Activated T-cell treated with anti-CD3 and anti-CD28 coated beads, Interleukin-2, amount 50 U/mL, for 72 hours (primary cell): Measurements from ENCODE around the gene DDX10. TPM values are rescaled to one million over a fixed set of nuclear protein-coding genes. Genes with fewer than 3 reads are reported as not detected.

Source experiments
- ATAC-seq, 2 donors: fragments of 150-1000 bp; cut with Tn5 transposase; replicated peaks in 1 of 2; 2 replicates each; pipeline ENCODE4 v1.10.0; 2021; ENCODE audit warnings: moderate library complexity in 2 of 2, mild to moderate bottlenecking in 1 of 2
- DNase-seq, 2 donors: peaks; one replicate each; pipeline ENCODE4 v3.0.0; 2021 to 2022; ENCODE audit warnings: mixed read lengths in 1 of 2
- H3K27ac Mint-ChIP-seq: one replicate; pipeline ENCODE4 v1.8.0; 2022; ENCODE audit warnings: mild to moderate bottlenecking, moderate library complexity, mixed read lengths
- H3K27me3 Mint-ChIP-seq: one replicate; pipeline ENCODE4 v1.8.0; 2022; ENCODE audit warnings: low read depth, mixed read lengths
- H3K36me3 Mint-ChIP-seq, 2 donors: one replicate each; pipeline ENCODE4 v1.8.0; 2022; ENCODE audit warnings: mixed read lengths in 2 of 2, mild to moderate bottlenecking in 1 of 2; ENCODE audit not compliant: insufficient read depth in 2 of 2
- H3K4me1 Mint-ChIP-seq: one replicate; pipeline ENCODE4 v1.8.0; 2022; ENCODE audit warnings: low read depth, mixed read lengths
- H3K4me3 Mint-ChIP-seq, 2 donors: one replicate each; pipeline ENCODE4 v1.8.0; 2022; ENCODE audit warnings: mild to moderate bottlenecking in 2 of 2, mixed read lengths in 2 of 2, moderate library complexity in 2 of 2
- H3K9me3 Mint-ChIP-seq, 2 donors: one replicate each; pipeline ENCODE4 v1.8.0; 2022; ENCODE audit warnings: mixed read lengths in 2 of 2
- total RNA-seq, 2 donors: library from RNA; stranded (reverse); gene quantifications; one replicate each; pipeline ENCODE4 v1.2.3, GENCODE V29; 2022

Gene DDX10
- total RNA-seq, 2 donors from 2014 or later, result 24.9 to 32.7 TPM

DNA sequence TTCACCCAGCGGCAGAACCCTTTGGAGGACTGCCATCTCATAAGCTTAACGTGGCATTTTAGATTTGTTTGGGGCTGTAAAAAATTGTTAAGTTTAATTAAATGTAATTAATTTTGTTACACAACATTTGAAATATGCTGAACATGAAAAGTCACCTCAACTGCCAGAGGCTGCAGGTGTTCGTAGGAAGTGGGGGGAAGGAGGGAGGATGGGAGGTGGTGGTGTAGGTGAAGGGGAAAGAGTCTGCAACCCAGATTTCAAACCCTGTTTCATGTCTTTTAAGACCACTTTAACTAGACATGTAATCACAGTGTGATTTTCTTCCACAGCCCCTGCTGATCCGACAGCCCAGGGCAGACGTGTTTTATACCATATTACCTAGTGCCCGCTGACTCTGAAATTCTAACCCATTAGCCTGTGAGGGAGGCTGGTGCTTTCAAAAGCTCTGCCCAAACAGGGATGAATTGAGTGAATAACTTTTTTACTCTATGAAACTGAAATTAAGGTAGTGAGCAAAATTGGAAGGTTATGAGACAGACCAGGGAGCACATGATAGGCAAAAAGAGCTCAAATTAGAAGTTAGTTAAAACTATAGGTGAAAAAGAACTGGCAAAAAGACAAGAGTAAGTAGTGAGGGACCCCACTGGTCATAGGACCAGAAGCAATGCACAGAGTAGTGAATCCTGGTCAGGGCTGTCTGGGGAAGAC is 279.8 kb downstream of the DDX10 start:
- DNase-seq (no peak), ATAC-seq (peak in 1 of 2 donors; percentile 5)
- Mint-ChIP-seq H3K36me3 (peaks cover 10 to 23% of the 10 kb centered on the region in 2 donors), H3K9me3 (peaks cover 0 to 7% of the 10 kb centered on the region in 2 donors), H3K4me3 (no peak overlapping the region), H3K27me3 (no peaks in the 10 kb centered on the region), H3K4me1 (peaks cover 14% of the 10 kb centered on the region), H3K27ac (peak overlapping the region; percentile 26)

DNA sequence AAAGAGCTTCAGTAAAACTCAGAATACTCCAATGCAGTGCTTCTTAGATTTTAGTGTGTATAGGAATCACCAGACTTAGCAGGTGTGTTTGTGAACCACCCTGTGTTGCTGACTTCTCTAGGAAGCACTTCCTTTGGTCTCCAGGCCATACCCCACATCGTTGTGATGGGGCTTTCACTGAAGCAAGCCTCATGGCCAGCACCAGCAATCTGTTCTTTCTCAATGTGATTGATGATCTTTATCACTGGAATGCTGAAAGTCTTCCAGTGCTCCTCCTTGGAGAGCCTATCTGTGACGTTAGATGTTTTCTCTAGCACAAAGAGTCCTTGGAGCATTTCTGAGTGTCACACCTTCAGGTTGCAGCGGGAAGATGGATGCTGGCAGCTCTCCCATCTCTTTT is 280.5 kb downstream of the DDX10 start:
- ATAC-seq, result no peak

DNA sequence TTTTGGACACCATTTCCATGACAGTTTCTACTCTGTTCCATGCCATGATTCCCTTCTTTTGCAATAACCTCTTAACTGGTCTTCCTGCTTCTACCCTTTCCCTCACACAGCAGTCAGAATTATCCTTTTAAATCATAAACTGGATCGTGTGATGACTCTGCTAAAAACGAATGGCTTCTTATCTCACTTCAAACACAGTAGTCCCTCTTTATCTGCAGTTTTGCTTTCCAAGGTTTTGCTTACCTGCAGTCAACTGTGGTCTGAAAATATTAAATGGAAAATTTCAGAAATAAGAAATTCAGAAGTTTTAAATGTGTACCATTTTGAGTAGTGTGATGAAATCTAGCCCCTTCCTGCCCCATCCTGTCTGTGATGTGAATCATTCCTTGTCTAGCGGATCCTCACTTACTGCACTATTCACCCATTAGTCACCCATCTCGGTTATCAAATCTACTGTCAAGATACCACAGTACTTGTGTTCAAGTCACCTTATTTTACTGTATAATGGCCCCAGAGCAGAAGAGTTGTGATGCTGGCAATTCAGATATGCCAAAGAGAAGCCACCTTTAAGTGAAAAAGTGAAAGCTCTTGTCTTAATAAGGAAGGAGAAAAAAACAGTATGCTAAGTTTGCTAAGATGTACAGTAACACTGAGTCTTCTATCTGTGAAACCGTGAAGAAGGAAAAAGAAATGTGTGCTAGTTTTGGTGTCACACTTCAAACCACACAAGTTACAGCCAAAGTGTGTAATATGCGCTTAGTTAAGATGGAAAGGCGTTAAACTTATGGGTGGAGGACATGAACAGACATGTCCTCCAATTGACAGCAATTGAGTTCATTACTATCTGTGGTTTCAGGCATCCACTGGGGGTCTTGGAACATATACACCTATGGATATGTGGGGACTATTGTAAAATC is 283.0 kb downstream of the DDX10 start:
- peaks cover 9 to 12% of the 10 kb centered on the region in 2 donors for H3K36me3 Mint-ChIP-seq
- peak overlapping the region; percentile 18 for H3K27ac Mint-ChIP-seq
- peaks cover 14% of the 10 kb centered on the region for H3K4me1 Mint-ChIP-seq
- ATAC-seq, result peak; percentile 84 to 90
- DNase-seq, result peak in 1 of 2 donors; percentile 7
- no peak overlapping the region for H3K4me3 Mint-ChIP-seq
- peaks cover 6 to 9% of the 10 kb centered on the region in 2 donors for H3K9me3 Mint-ChIP-seq
- H3K27me3 Mint-ChIP-seq, result no peaks in the 10 kb centered on the region

More for the DNA sequence above, 280.5 kb downstream of the DDX10 start:
- H3K4me1 Mint-ChIP-seq, result peaks cover 14% of the 10 kb centered on the region
- H3K27ac Mint-ChIP-seq, result no peak overlapping the region
- no peak for DNase-seq
- H3K36me3 Mint-ChIP-seq, result peaks cover 9 to 21% of the 10 kb centered on the region in 2 donors
- H3K27me3 Mint-ChIP-seq, result no peaks in the 10 kb centered on the region
- H3K4me3 Mint-ChIP-seq, result no peak overlapping the region
- peaks cover 0 to 7% of the 10 kb centered on the region in 2 donors for H3K9me3 Mint-ChIP-seq

DNA sequence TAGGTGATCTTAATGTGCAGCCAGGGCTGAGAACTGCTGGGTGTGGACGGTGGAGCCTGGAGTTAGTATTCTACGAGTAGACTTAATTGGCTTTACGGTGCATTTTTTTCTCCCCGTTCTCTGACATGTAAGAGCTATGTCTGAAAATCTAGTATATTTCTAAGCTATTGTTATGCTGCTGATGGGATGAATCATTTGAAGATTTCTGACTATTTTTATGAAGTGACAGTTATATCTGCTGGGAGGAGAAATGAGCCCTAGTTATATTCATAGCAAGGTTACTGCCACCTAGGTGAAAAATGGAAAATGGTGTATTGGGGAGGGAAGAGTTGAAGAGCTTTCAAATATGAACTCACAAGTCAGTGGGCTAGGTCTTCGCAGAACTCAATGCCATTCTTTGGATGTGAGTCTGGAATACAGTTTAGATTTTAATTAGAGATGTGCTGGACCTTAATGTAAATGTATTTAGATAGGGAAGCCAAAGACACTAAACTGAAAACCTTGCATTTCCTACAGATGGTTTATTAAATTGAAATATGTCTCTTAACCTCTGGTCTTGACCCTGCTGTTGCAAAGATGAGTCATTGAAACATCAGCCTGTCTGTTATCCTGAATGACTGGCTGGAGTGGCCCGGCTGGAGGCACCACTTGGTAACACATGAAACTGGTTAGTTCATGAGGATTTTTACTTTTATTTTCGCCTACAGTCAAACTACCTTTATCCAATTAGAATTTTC is 293.7 kb downstream of the DDX10 start:
- DNase-seq (no peak), ATAC-seq (peak; percentile 53 to 58)
- H3K4me1 Mint-ChIP-seq, result peaks cover 17% of the 10 kb centered on the region
- no peak overlapping the region for H3K27ac Mint-ChIP-seq
- H3K4me3 Mint-ChIP-seq, result no peak overlapping the region
- H3K36me3 Mint-ChIP-seq, result no peaks in the 10 kb centered on the region
- H3K27me3 Mint-ChIP-seq, result no peaks in the 10 kb centered on the region
- H3K9me3 Mint-ChIP-seq, result peaks cover under 1 to 4% of the 10 kb centered on the region in 2 donors

DNA sequence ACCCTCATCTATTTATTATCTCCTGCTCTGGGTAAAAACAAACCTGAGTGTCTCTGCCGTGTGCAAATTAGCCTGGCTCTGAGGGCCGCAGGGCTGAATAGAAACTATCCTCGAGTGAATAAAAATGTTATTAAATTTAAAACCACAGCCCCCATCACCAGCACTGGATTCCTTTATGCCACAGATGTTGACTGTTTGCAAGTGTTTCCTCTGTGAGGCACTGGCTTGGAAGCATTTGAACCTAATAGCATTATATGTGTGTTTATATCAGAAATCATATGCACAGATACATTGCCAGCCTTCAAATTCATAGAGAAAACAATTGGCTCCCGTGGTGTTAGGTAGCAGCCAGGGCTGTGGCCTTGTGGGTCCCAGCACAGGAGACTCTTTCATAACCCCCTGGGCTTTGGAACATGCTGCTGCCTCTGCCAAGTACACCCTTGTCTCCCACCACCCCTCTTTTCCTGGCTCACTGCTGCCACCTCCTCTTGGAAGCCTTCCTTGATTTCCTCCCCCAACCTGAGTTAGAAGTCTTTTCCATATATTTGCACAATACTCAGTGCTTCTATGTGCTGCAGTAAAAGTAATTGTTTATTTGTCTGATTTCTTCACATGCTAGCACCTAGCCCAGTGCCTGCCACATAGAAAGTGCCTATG is 294.4 kb downstream of the DDX10 start:
- DNase-seq, result no peak
- Mint-ChIP-seq H3K4me3 (no peak overlapping the region), H3K27ac (no peak overlapping the region), H3K36me3 (no peaks in the 10 kb centered on the region), H3K4me1 (peaks cover 17% of the 10 kb centered on the region), H3K9me3 (peaks cover 0 to 4% of the 10 kb centered on the region in 2 donors), H3K27me3 (no peaks in the 10 kb centered on the region)
- no peak for ATAC-seq

DNA sequence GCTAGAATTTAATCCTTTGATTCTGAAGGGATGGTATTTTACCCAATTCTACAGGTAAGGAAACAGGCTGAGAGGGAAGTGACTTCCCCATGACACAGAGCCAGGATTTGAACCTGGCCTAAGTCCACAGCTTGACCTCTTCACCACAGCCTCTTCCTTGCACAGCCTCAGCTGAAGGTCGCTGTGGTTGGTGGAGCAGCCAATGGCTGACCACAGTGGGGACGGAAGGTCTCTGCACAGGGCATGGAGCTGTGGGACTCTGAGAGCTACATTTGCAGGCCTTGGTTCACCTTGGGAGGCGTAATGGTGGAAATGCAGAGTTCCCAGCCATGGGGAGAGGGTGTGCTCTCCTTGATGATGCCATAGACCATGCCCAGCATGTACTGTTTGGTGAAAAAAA is 295.0 kb downstream of the DDX10 start:
- Mint-ChIP-seq H3K9me3 (peaks cover 0 to 1% of the 10 kb centered on the region in 2 donors), H3K4me3 (no peak overlapping the region), H3K36me3 (no peaks in the 10 kb centered on the region), H3K4me1 (peaks cover 17% of the 10 kb centered on the region), H3K27ac (no peak overlapping the region), H3K27me3 (no peaks in the 10 kb centered on the region)
- ATAC-seq (no peak), DNase-seq (no peak)

DNA sequence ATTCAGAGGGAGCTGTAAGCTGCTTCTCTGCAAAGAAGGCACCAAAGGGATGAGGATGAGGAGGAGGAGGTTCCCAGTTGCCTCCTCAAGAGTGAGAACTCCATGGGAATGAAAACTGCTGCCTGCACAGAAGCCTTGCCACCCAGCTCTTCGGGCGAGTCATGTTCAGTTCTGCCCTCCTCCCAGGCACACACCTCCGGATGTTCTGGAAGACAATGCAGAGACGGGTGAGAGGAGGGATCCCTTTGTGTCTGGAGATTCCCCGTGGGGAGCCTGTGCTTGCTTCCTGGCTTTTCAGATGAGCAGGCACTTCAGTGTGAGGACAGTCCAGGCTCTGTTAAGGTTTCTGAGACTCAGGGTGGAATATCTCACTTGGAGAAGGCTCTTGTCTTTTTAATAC is 295.6 kb downstream of the DDX10 start:
- no peak overlapping the region for H3K4me3 Mint-ChIP-seq
- ATAC-seq (no peak), DNase-seq (no peak)
- peaks cover 17% of the 10 kb centered on the region for H3K4me1 Mint-ChIP-seq
- no peaks in the 10 kb centered on the region for H3K36me3 Mint-ChIP-seq
- H3K9me3 Mint-ChIP-seq, result no peaks in the 10 kb centered on the region
- no peak overlapping the region for H3K27ac Mint-ChIP-seq
- no peaks in the 10 kb centered on the region for H3K27me3 Mint-ChIP-seq

DNA sequence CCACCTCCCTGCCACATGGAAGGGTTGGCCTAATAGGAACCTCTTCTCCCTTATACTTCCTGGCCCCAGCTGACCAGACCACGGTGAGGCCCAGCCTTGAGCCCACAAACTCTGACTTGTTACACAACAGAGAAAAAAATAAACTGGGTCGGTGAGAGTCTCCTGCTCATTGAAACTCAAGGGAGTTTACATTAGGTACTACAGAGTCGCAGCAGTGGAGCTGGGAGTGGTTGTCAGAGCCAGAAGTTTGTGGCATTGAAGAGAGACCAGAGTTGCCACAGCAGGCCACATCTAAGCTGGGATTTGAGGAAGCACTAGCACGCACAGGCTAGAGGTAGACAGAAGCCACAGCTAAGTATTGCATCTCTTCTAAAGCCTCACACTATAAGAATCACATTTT is 296.2 kb downstream of the DDX10 start:
- H3K36me3 Mint-ChIP-seq, result no peaks in the 10 kb centered on the region
- ATAC-seq (peak in 1 of 2 donors; percentile 48), DNase-seq (no peak)
- H3K9me3 Mint-ChIP-seq, result no peaks in the 10 kb centered on the region
- no peaks in the 10 kb centered on the region for H3K27me3 Mint-ChIP-seq
- H3K4me1 Mint-ChIP-seq, result peaks cover 17% of the 10 kb centered on the region
- no peak overlapping the region for H3K4me3 Mint-ChIP-seq
- no peak overlapping the region for H3K27ac Mint-ChIP-seq

DNA sequence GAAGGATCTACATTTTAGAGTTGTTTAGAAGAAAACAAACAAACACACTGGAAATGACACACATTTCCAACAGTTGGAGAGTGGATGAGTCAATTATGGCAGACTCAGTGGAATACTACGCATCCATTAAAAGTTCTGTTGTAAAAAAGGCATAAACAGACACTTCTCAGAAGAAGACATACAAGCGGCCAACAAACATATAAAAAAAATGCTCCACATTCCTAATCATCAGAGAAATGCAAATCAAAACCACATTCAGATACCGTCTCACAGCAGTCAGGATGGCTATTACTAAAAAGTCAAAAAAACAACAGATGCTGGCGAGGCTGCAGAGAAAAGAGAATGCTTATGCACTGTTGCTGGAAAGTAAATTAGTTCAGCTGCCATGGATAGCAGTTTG is 298.2 kb downstream of the DDX10 start:
- DNase-seq (no peak), ATAC-seq (no peak)
- Mint-ChIP-seq H3K27me3 (no peaks in the 10 kb centered on the region), H3K27ac (no peak overlapping the region), H3K36me3 (no peaks in the 10 kb centered on the region), H3K4me3 (no peak overlapping the region), H3K4me1 (peaks cover 12% of the 10 kb centered on the region), H3K9me3 (no peaks in the 10 kb centered on the region)

DNA sequence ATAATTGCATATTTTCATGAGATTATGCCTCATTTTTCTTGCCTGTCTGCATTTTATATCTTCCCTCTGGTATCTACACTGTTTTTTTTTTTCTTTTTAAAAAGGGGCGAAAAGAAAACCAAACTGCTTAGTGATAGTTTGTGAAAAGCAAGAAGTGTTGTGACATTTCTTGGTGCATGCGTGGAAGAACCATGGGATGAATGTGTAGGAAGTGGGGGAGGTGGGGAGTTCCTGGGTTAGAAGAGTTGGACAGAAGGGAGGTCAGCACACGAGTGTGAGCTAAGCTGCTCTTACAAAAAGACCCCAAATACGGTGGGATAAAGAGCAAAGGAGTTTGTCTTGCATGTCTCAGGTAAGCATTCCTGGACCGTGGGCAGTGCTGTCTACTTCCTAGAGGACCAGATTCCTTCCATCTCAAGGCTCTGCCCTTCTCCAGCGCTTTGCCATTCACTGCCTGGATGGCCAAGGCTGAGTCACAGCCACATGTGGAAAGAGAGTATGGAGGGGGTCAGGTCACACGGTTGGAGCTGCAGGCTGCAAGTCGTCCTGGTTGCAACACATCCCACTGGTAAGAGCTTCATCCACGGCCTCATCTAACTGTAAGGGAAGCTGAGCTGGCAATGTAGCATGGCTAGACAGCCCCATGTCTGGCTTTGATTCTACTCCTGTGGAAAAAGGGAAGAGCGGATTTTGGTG is 300.6 kb downstream of the DDX10 start:
- Mint-ChIP-seq H3K4me1 (peaks cover 7% of the 10 kb centered on the region), H3K4me3 (no peak overlapping the region), H3K9me3 (no peaks in the 10 kb centered on the region), H3K27ac (no peak overlapping the region), H3K27me3 (no peaks in the 10 kb centered on the region), H3K36me3 (no peaks in the 10 kb centered on the region)
- no peak for ATAC-seq
- no peak for DNase-seq

DNA sequence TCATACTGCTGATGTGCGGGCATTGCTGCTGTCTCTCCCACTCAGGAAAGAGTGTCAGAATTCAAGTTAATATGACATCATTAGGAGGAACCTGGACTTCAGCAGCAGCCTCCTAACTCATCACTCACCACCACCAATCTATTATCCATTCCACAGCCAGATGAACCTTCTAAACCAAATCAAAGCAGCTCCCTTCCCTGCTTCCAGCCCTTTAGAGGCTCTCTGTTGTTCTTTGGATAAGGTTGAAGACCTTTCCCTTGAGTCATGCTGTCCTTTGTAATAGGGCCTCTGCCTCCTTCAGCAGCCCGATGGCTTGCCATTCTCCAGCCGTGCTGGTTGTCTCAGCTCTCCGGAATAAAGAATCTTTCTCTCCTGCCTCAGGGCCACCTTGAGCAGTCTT is 301.3 kb downstream of the DDX10 start:
- Mint-ChIP-seq H3K27me3 (no peaks in the 10 kb centered on the region), H3K27ac (no peak overlapping the region), H3K4me1 (peaks cover 3% of the 10 kb centered on the region), H3K36me3 (no peaks in the 10 kb centered on the region), H3K4me3 (no peak overlapping the region), H3K9me3 (no peaks in the 10 kb centered on the region)
- DNase-seq, result no peak
- no peak for ATAC-seq

DNA sequence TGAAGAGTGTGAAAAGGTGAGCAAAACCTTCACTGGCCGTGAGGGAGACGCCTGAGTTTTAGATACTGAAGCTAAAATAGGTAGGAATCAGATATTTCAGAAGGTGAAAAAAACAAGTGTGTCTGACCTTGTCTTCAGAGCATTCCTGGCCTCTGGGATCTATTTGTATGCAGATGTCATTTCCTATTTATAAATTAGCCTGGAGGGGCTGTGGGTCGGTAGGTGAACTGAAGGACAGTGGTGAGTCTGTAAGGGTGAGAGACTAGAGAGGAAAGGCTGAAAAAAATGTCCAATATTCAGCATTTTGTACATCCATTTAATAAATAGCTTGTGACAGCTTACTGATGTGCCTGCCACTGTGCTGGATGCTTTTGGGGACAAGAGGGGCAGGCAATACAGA is 302.1 kb downstream of the DDX10 start:
- no peaks in the 10 kb centered on the region for H3K9me3 Mint-ChIP-seq
- no peaks in the 10 kb centered on the region for H3K4me1 Mint-ChIP-seq
- DNase-seq (no peak), ATAC-seq (no peak)
- no peaks in the 10 kb centered on the region for H3K27me3 Mint-ChIP-seq
- H3K36me3 Mint-ChIP-seq, result no peaks in the 10 kb centered on the region
- H3K27ac Mint-ChIP-seq, result no peak overlapping the region
- no peak overlapping the region for H3K4me3 Mint-ChIP-seq
